ENCODE results near the gene TLL2.

TLL2 gene

GRCh38 chr10:96371356-96371755, 142.4 kb downstream of the TLL2 start:
- H3K9me2 ChIP-seq (replicated peaks; ENCODE audit: low read depth, low read length) = no peaks in the 10 kb centered on the region
- H4K20me1 ChIP-seq (ENCODE audit: insufficient read depth, low read length, poor library complexity, severe bottlenecking) = no peaks in the 10 kb centered on the region
- no peaks in the 10 kb centered on the region for H3K4me1 ChIP-seq (ENCODE audit: insufficient read depth, low read length, poor library complexity, severe bottlenecking)
- H3F3A ChIP-seq (ENCODE audit: low read depth) = no peaks in the 10 kb centered on the region
- no peak overlapping the region for H3K9ac ChIP-seq (ENCODE audit: low read depth, low read length, poor library complexity, severe bottlenecking)
- H3K9me3 ChIP-seq (ENCODE audit: insufficient read depth, low read depth, low read length) = no peaks in the 10 kb centered on the region
- TF ChIP-seq CTCF (conservative IDR thresholded peaks at IDR 0.05; ENCODE audit: low read length) (no peak), EZH2phosphoT487 (IDR thresholded peaks at IDR 0.05; ENCODE audit: borderline replicate concordance) (no peak)
- no peak overlapping the region for H3K4me2 ChIP-seq (ENCODE audit: low read depth, low read length, poor library complexity, severe bottlenecking)
- no peak overlapping the region for H3K4me3 ChIP-seq (ENCODE audit: low read length, poor library complexity, severe bottlenecking)
- H3K27me3 ChIP-seq (ENCODE audit: insufficient read depth, low read length, poor library complexity, severe bottlenecking) = no peaks in the 10 kb centered on the region
- H2AFZ ChIP-seq (ENCODE audit: low read length) = no peak overlapping the region
- no peaks in the 10 kb centered on the region for H3K36me3 ChIP-seq (ENCODE audit: insufficient read depth, low read length)
- no peaks in the 10 kb centered on the region for H3K79me2 ChIP-seq (ENCODE audit: insufficient read depth, low read length)

- Histone ChIP-seq H3F3A (ENCODE audit: low read depth) (no peaks in the 10 kb centered on the region), H3K9ac (ENCODE audit: low read depth, low read length, poor library complexity, severe bottlenecking) (no peak overlapping the region), H3K9me2 (replicated peaks; ENCODE audit: low read depth, low read length) (no peaks in the 10 kb centered on the region), H3K4me2 (ENCODE audit: low read depth, low read length, poor library complexity, severe bottlenecking) (no peak overlapping the region), H4K20me1 (ENCODE audit: insufficient read depth, low read length, poor library complexity, severe bottlenecking) (no peaks in the 10 kb centered on the region), H2AFZ (ENCODE audit: low read length) (no peak overlapping the region; the same call in 1 of the 2 replicates), H3K79me2 (ENCODE audit: insufficient read depth, low read length) (no peaks in the 10 kb centered on the region), H3K36me3 (ENCODE audit: insufficient read depth, low read length) (no peaks in the 10 kb centered on the region), H3K4me3 (ENCODE audit: low read length, poor library complexity, severe bottlenecking) (no peak overlapping the region), H3K9me3 (ENCODE audit: insufficient read depth, low read depth, low read length) (no peaks in the 10 kb centered on the region), H3K27me3 (ENCODE audit: insufficient read depth, low read length, poor library complexity, severe bottlenecking) (no peaks in the 10 kb centered on the region), H3K4me1 (ENCODE audit: insufficient read depth, low read length, poor library complexity, severe bottlenecking) (no peaks in the 10 kb centered on the region)
- peak; percentile 88 for TF ChIP-seq CTCF (conservative IDR thresholded peaks at IDR 0.05; ENCODE audit: low read length)
- no peak for TF ChIP-seq EZH2phosphoT487 (IDR thresholded peaks at IDR 0.05; ENCODE audit: borderline replicate concordance)
Measured at GRCh38 chr10:96370584-96371157, 143.1 kb downstream of the TLL2 start.

- no peaks in the 10 kb centered on the region for H3K9me3 ChIP-seq (ENCODE audit: insufficient read depth, low read depth, low read length)
- TF ChIP-seq CTCF (conservative IDR thresholded peaks at IDR 0.05; ENCODE audit: low read length) = no peak
- no peak for TF ChIP-seq EZH2phosphoT487 (IDR thresholded peaks at IDR 0.05; ENCODE audit: borderline replicate concordance)
- H3K4me1 ChIP-seq (ENCODE audit: insufficient read depth, low read length, poor library complexity, severe bottlenecking) = no peaks in the 10 kb centered on the region
- H3K9ac ChIP-seq (ENCODE audit: low read depth, low read length, poor library complexity, severe bottlenecking) = no peak overlapping the region
- no peaks in the 10 kb centered on the region for H4K20me1 ChIP-seq (ENCODE audit: insufficient read depth, low read length, poor library complexity, severe bottlenecking)
- no peaks in the 10 kb centered on the region for H3K79me2 ChIP-seq (ENCODE audit: insufficient read depth, low read length)
- H3K4me3 ChIP-seq (ENCODE audit: low read length, poor library complexity, severe bottlenecking) = no peak overlapping the region
- no peaks in the 10 kb centered on the region for H3K36me3 ChIP-seq (ENCODE audit: insufficient read depth, low read length)
- no peak overlapping the region for H3K4me2 ChIP-seq (ENCODE audit: low read depth, low read length, poor library complexity, severe bottlenecking)
- no peaks in the 10 kb centered on the region for H3K27me3 ChIP-seq (ENCODE audit: insufficient read depth, low read length, poor library complexity, severe bottlenecking)
- H3K9me2 ChIP-seq (replicated peaks; ENCODE audit: low read depth, low read length) = no peaks in the 10 kb centered on the region
- H3F3A ChIP-seq (ENCODE audit: low read depth) = no peaks in the 10 kb centered on the region
- H2AFZ ChIP-seq (ENCODE audit: low read length) = no peak overlapping the region; the same call in 1 of the 2 replicates
Measured at GRCh38 chr10:96369890-96370583, 143.7 kb downstream of the TLL2 start.

All from Loucy (cell line).